Measurements from ENCODE around the gene STK25.

DNA sequence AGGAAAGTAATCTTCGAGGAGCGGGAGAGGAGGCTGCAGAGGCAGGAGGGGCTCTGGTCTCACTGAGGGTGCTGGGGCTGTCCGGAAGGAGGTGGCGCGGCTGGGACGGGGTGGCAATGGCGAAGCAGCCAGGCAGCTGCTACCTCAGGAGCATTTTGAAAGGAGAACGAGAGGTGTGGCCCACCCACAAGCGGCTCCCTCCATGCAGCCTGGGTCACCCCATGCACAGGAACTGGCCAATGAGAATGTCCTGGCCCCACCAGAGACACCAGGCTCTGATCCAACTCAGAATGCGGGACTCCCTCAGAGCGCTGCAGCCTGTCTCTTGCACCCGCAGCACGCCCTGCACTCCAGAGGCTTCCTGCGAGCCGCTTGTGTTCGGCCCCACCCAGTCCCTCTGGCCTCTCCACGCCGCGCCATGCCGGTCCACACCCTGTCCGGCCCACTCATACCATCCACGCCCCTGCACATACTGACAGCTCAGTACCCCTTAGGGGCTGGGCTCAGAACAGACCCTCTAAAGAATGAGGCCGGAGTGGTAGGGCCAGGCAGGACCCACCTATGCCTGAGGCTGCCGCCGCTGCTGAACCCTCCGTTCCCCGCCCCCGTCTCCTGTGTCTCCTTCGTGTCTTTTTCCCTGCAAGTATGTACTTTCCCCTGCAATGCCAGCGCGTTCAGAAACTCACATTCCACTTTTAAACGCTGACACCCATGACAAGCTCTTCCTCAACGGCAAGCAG, 43.8 kb upstream of the STK25 start:
- TF ChIP-seq, protein P1, sequence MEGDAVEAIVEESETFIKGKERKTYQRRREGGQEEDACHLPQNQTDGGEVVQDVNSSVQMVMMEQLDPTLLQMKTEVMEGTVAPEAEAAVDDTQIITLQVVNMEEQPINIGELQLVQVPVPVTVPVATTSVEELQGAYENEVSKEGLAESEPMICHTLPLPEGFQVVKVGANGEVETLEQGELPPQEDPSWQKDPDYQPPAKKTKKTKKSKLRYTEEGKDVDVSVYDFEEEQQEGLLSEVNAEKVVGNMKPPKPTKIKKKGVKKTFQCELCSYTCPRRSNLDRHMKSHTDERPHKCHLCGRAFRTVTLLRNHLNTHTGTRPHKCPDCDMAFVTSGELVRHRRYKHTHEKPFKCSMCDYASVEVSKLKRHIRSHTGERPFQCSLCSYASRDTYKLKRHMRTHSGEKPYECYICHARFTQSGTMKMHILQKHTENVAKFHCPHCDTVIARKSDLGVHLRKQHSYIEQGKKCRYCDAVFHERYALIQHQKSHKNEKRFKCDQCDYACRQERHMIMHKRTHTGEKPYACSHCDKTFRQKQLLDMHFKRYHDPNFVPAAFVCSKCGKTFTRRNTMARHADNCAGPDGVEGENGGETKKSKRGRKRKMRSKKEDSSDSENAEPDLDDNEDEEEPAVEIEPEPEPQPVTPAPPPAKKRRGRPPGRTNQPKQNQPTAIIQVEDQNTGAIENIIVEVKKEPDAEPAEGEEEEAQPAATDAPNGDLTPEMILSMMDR (conservative IDR thresholded peaks at IDR 0.05 in 1 of 2, IDR thresholded peaks at IDR 0.05 in 1 of 2; ENCODE audit: extremely low read depth in 1 of 2, insufficient read depth in 1 of 2, low read depth in 1 of 2, low read length in 2 of 2): no peak
- no peak for TF ChIP-seq EZH2 (IDR thresholded peaks at IDR 0.05; ENCODE audit: borderline replicate concordance, low read length)

All from mammary epithelial cell (primary cell).